ENCODE measurements around the gene RCAN2.
A peak's percentile ranks its signal among the peaks of the same experiment; 100 is the strongest.

RCAN2 gene

GRCh38 chr6:46491201-46491627, at the start of gene RCAN2:
RCAN2 (minus strand) TSS chr6:46491449.
- DNase-seq: peak; percentile 13

GRCh38 chr6:46539866-46540265, 48.6 kb upstream of the RCAN2 start:
- DNase-seq: no peak

- no peak for DNase-seq
Measured at GRCh38 chr6:46538800-46539480, 47.7 kb upstream of the RCAN2 start.

- DNase-seq: no peak
Measured at GRCh38 chr6:46530896-46531295, 39.6 kb upstream of the RCAN2 start.

GRCh38 chr6:46528961-46529750, 37.9 kb upstream of the RCAN2 start:
- peak; percentile 25 for DNase-seq

GRCh38 chr6:46526607-46527006, 35.4 kb upstream of the RCAN2 start:
- DNase-seq: no peak

- no peak for DNase-seq
Measured at GRCh38 chr6:46525583-46525982, 34.3 kb upstream of the RCAN2 start.

- peak; percentile 23 for DNase-seq
Measured at GRCh38 chr6:46521464-46521971, 30.3 kb upstream of the RCAN2 start.

- DNase-seq: no peak
Measured at GRCh38 chr6:46517202-46517601, 26.0 kb upstream of the RCAN2 start.

GRCh38 chr6:46513533-46513932, 22.3 kb upstream of the RCAN2 start:
- no peak for DNase-seq

GRCh38 chr6:46511320-46511719, 20.1 kb upstream of the RCAN2 start:
- DNase-seq: no peak

- peak; percentile 59 for DNase-seq
Measured at GRCh38 chr6:46510651-46511050, 19.4 kb upstream of the RCAN2 start.

- no peak for DNase-seq
Measured at GRCh38 chr6:46509981-46510510, 18.8 kb upstream of the RCAN2 start.

- DNase-seq: no peak
Measured at GRCh38 chr6:46509063-46509462, 17.8 kb upstream of the RCAN2 start.

- no peak for DNase-seq
Measured at GRCh38 chr6:46507426-46507825, 16.2 kb upstream of the RCAN2 start.

GRCh38 chr6:46505693-46506512, 14.7 kb upstream of the RCAN2 start:
- no peak for DNase-seq

GRCh38 chr6:46504242-46504641, 13.0 kb upstream of the RCAN2 start:
- no peak for DNase-seq

GRCh38 chr6:46502486-46503119, 11.4 kb upstream of the RCAN2 start:
- DNase-seq: no peak

- no peak for DNase-seq
Measured at GRCh38 chr6:46501136-46502089, 10.2 kb upstream of the RCAN2 start.

- DNase-seq: no peak
Measured at GRCh38 chr6:46500382-46500781, 9.1 kb upstream of the RCAN2 start.
